GM23338 (cell line): ENCODE measurements around the gene TCF7L1. TPM values are rescaled to one million over a fixed set of nuclear protein-coding genes. Genes with fewer than 3 reads are reported as not detected.

ENCODE experiments used
- ATAC-seq: fragments of 200-7000 bp; cut with Tn5 transposase; 3 replicates; pipeline ENCODE4 v1.9.1; 2020
- DNase-seq: peaks from one replicate; pipeline ENCODE4 v3.0.0-alpha.2; 2015; ENCODE audit warnings: low spot score
- H2AFZ ChIP-seq: fragments of 200-600 bp; sonication (generic); 2 replicates; pipeline ENCODE4 v1.8.0; 2016; ENCODE audit warnings: antibody characterized with exemption, mild to moderate bottlenecking, moderate library complexity
- H3F3A ChIP-seq: fragments of 200-600 bp; sonication (generic); replicated peaks from 2 replicates; pipeline ENCODE4 v1.8.0; 2017; ENCODE audit warnings: antibody characterized with exemption, mixed run types, low read depth
- H3K27ac ChIP-seq: fragments of 200-600 bp; sonication (generic); 2 replicates; pipeline ENCODE4 v1.6.1; 2016; ENCODE audit warnings: low read depth
- H3K27me3 ChIP-seq: fragments of 200-600 bp; sonication (generic); 2 replicates; pipeline ENCODE4 v1.8.0; 2016; ENCODE audit warnings: mild to moderate bottlenecking, mixed run types, moderate library complexity; ENCODE audit not compliant: insufficient read depth
- H3K36me3 ChIP-seq: fragments of 200-600 bp; sonication (generic); 2 replicates; pipeline ENCODE4 v1.8.0; 2016; ENCODE audit warnings: mild to moderate bottlenecking; ENCODE audit not compliant: insufficient read depth
- H3K4me1 ChIP-seq: fragments of 200-600 bp; sonication (generic); 2 replicates; pipeline ENCODE4 v1.8.0; 2016; ENCODE audit warnings: mild to moderate bottlenecking, moderate library complexity; ENCODE audit not compliant: insufficient read depth
- H3K4me2 ChIP-seq: fragments of 200-600 bp; sonication (generic); 2 replicates; pipeline ENCODE4 v1.7.1; 2017; ENCODE audit warnings: mixed run types
- H3K4me3 ChIP-seq: fragments of 200-600 bp; sonication (generic); 2 replicates; pipeline ENCODE4 v1.6.1; 2016; ENCODE audit warnings: mixed run types
- H3K79me2 ChIP-seq: fragments of 200-600 bp; sonication (generic); replicated peaks from 2 replicates; pipeline ENCODE4 v1.8.0; 2017; ENCODE audit warnings: mild to moderate bottlenecking; ENCODE audit not compliant: insufficient read depth
- H3K9me2 ChIP-seq: fragments of 200-600 bp; sonication (generic); 2 replicates; pipeline ENCODE4 v1.8.0; 2017; ENCODE audit not compliant: insufficient read depth
- H4K20me1 ChIP-seq: fragments of 200-600 bp; sonication (generic); replicated peaks from 2 replicates; pipeline ENCODE4 v1.8.0; 2017; ENCODE audit warnings: mild to moderate bottlenecking; ENCODE audit not compliant: insufficient read depth
- H3K27ac Mint-ChIP-seq: 2 replicates; pipeline ENCODE4 v1.8.0; 2020; ENCODE audit warnings: inconsistent platforms, mild to moderate bottlenecking, moderate library complexity, mixed read lengths
- H3K27me3 Mint-ChIP-seq: 3 replicates; pipeline ENCODE4 v1.8.0; 2022; ENCODE audit warnings: low read depth, mild to moderate bottlenecking, moderate library complexity, mixed read lengths, inconsistent platforms; ENCODE audit not compliant: insufficient read depth, poor library complexity
- H3K36me3 Mint-ChIP-seq: 3 replicates; pipeline ENCODE4 v1.8.0; 2021; ENCODE audit warnings: low read depth, mild to moderate bottlenecking, inconsistent platforms, moderate library complexity, mixed read lengths
- H3K4me1 Mint-ChIP-seq: 3 replicates; pipeline ENCODE4 v1.8.0; 2020; ENCODE audit warnings: mild to moderate bottlenecking, inconsistent platforms, mixed read lengths
- H3K4me3 Mint-ChIP-seq: 3 replicates; pipeline ENCODE4 v1.8.0; 2021; ENCODE audit warnings: moderate library complexity, mild to moderate bottlenecking, inconsistent platforms, mixed read lengths
- H3K9me3 Mint-ChIP-seq: 3 replicates; pipeline ENCODE4 v1.8.0; 2020; ENCODE audit warnings: moderate library complexity, mild to moderate bottlenecking, inconsistent platforms, mixed read lengths
- CTCF ChIP-seq, 2 experiments: fragments of 200-600 bp in 1 of 2; sonication (generic) in 1 of 2; conservative IDR thresholded peaks; 2 replicates each; pipeline versions ENCODE4 v1.5.1 to v1.6.1; 2016 to 2017; ENCODE audit warnings: antibody characterized with exemption in 2 of 2, low read depth in 2 of 2, mild to moderate bottlenecking in 2 of 2, moderate library complexity in 1 of 2
- ETS1 ChIP-seq: IDR thresholded peaks from 2 replicates; pipeline ENCODE4 v1.6.1; 2016; ENCODE audit warnings: antibody characterized with exemption
- EZH2phosphoT487 ChIP-seq: fragments of 200-600 bp; sonication (generic); IDR thresholded peaks from one replicate; pipeline ENCODE4 v1.8.1; 2018; ENCODE audit warnings: antibody characterized with exemption; ENCODE audit not compliant: unreplicated experiment
- JUNB ChIP-seq: IDR thresholded peaks from one replicate; pipeline ENCODE4 v1.6.1; 2016; ENCODE audit warnings: antibody characterized with exemption; ENCODE audit not compliant: unreplicated experiment
- NANOG ChIP-seq: IDR thresholded peaks from 2 replicates; pipeline ENCODE4 v1.6.1; 2016; ENCODE audit warnings: antibody characterized with exemption, borderline replicate concordance
- ZNF114 ChIP-seq: fragments of 250-450 bp; sonication (Bioruptor Pico); IDR thresholded peaks from 2 replicates; pipeline ENCODE4 v1.5.0; 2020; ENCODE audit warnings: mild to moderate bottlenecking, moderate library complexity
- ZNF331 ChIP-seq: fragments of 250-450 bp; sonication (Bioruptor Pico); IDR thresholded peaks from 2 replicates; pipeline ENCODE4 v1.5.0; 2020; ENCODE audit warnings: low read depth, mild to moderate bottlenecking, moderate library complexity
- polyA plus RNA-seq: library from polyadenylated mRNA; unstranded; fragments of >200 nt; fragmentation: Nextera tagmentation; extraction: Ambion mirVana; gene quantifications from 2 replicates; pipeline ENCODE4 v1.2.1, GENCODE V29; 2016
- total RNA-seq: library from RNA; depleted of rRNA; stranded (reverse); fragments of >200 nt; shearing (Covaris generic); gene quantifications from 2 replicates; pipeline ENCODE4 v1.2.3, GENCODE V29; 2014

Gene TCF7L1
- total and polyA plus RNA-seq, 2 experiments from 2014 or later: 47.3 to 101 TPM

- TF ChIP-seq EZH2phosphoT487: no peak
- TF ChIP-seq ZNF114 (CRISPR knock-in tag): no peak
- no peak for TF ChIP-seq NANOG
- no peak for TF ChIP-seq ZNF331 (CRISPR knock-in tag)
- TF ChIP-seq CTCF (conservative IDR thresholded peaks at IDR 0.05; ENCODE audit: low read depth in 2 of 2): no peak
These were observed 106.9 kb downstream of the TCF7L1 start (continued) for GRCh38 chr2:85240055-85240454.

- Histone ChIP-seq H3K36me3 (no peaks in the 10 kb centered on the region; the same call in 1 of the 2 replicates), H3K4me1 (peaks cover 75% of the 10 kb centered on the region), H3K4me2 (peak overlapping the region; percentile 54; the same call in 1 of the 2 replicates), H3K27ac (peak overlapping the region; percentile 83; the same call in 1 of the 2 replicates), H3F3A (peaks cover 4% of the 10 kb centered on the region), H2AFZ (no peak overlapping the region), H3K4me3 (no peak overlapping the region), H3K79me2 (peaks cover 74% of the 10 kb centered on the region), H3K9me2 (no peaks in the 10 kb centered on the region), H4K20me1 (peaks cover 6% of the 10 kb centered on the region), H3K27me3 (no peaks in the 10 kb centered on the region)
- Mint-ChIP-seq H3K27ac (peak overlapping the region; percentile 18), H3K4me1 (peaks cover 87% of the 10 kb centered on the region), H3K4me3 (no peak overlapping the region), H3K36me3 (peaks cover 33% of the 10 kb centered on the region), H3K27me3 (peaks cover 34% of the 10 kb centered on the region), H3K9me3 (peaks cover 2% of the 10 kb centered on the region; the same call in 1 of the 3 replicates)
- TF ChIP-seq ETS1 (no peak), JUNB (no peak)
- ATAC-seq (no peak), DNase-seq (no peak)
These were observed 109.1 kb downstream of the TCF7L1 start for GRCh38 chr2:85242321-85242720.

GRCh38 chr2:85243101-85244072, 110.2 kb downstream of the TCF7L1 start:
- H3K36me3 ChIP-seq: no peaks in the 10 kb centered on the region; the same call in 1 of the 2 replicates
- no peak overlapping the region for H3K4me3 ChIP-seq
- H3K9me2 ChIP-seq: no peaks in the 10 kb centered on the region
- Mint-ChIP-seq H3K9me3 (peaks cover 2% of the 10 kb centered on the region; the same call in 1 of the 3 replicates), H3K4me1 (peaks cover 87% of the 10 kb centered on the region), H3K27ac (peak overlapping the region; percentile 64; the same call in 1 of the 2 replicates), H3K4me3 (peak overlapping the region; percentile 3; the same call in 1 of the 3 replicates), H3K27me3 (peaks cover 27% of the 10 kb centered on the region), H3K36me3 (peaks cover 30% of the 10 kb centered on the region)
- peak overlapping the region; percentile 54 for H3K4me2 ChIP-seq
- peaks cover 76% of the 10 kb centered on the region for H3K4me1 ChIP-seq
- peak overlapping the region; percentile 83 for H3K27ac ChIP-seq
- TF ChIP-seq CTCF (conservative IDR thresholded peaks at IDR 0.05; ENCODE audit: low read depth in 2 of 2) (peak; percentile 73 to 81), ZNF114 (CRISPR knock-in tag) (no peak)
- no peak overlapping the region for H2AFZ ChIP-seq
- DNase-seq (peak; percentile 87), ATAC-seq (peak; percentile 64)
- H3K27me3 ChIP-seq: no peaks in the 10 kb centered on the region
- peaks cover 3% of the 10 kb centered on the region; the same call in 1 of the 2 replicates for H3F3A ChIP-seq
- H4K20me1 ChIP-seq: peaks cover 6% of the 10 kb centered on the region
- H3K79me2 ChIP-seq: peaks cover 76% of the 10 kb centered on the region
